Measurements from ENCODE around the gene PYY.
A peak's percentile ranks its signal among the peaks of the same experiment; 100 is the strongest.

Gene PYY

GRCh38 chr17:43915559-43915958 is 38.2 kb downstream of the PYY start:
- DNase-seq (ENCODE audit: low read depth in 2 of 2) = no peak

GRCh38 chr17:43914451-43914850 is 39.3 kb downstream of the PYY start:
- DNase-seq (ENCODE audit: low read depth in 2 of 2) = no peak

- no peak for DNase-seq (ENCODE audit: low read depth in 2 of 2)
These were observed 40.2 kb downstream of the PYY start for GRCh38 chr17:43913584-43913983.

- no peak for DNase-seq (ENCODE audit: low read depth in 2 of 2)
These were observed 41.0 kb downstream of the PYY start for GRCh38 chr17:43912635-43913304.

- no peak for DNase-seq (ENCODE audit: low read depth in 2 of 2)
These were observed 41.8 kb downstream of the PYY start for GRCh38 chr17:43911904-43912303.

GRCh38 chr17:43909537-43910231 is 44.1 kb downstream of the PYY start:
- DNase-seq (ENCODE audit: low read depth in 2 of 2) = no peak

GRCh38 chr17:43907998-43908721 is 45.6 kb downstream of the PYY start:
- peak in 1 of 2 donors; percentile 35 for DNase-seq (ENCODE audit: low read depth in 2 of 2)

GRCh38 chr17:43907425-43907981 is 46.2 kb downstream of the PYY start, which contains the start of gene MPP2:
TSS of gene MPP2 (minus strand) at chr17:43907536. CDS start at chr17:43904460, 3,076 bp downstream.
- peak; percentile 40 to 44 for DNase-seq (ENCODE audit: low read depth in 2 of 2)

- no peak for DNase-seq (ENCODE audit: low read depth in 2 of 2)
These were observed 46.8 kb downstream of the PYY start for GRCh38 chr17:43906951-43907424.

GRCh38 chr17:43905985-43906852 is 47.5 kb downstream of the PYY start:
- DNase-seq (ENCODE audit: low read depth in 2 of 2) = peak in 1 of 2 donors; percentile 24

GRCh38 chr17:43905400-43905984 is 48.2 kb downstream of the PYY start:
- DNase-seq (ENCODE audit: low read depth in 2 of 2) = no peak
